Nephron (organoid): ENCODE data around the gene GRAP2.
"Not testable (repeated sequence)": the region's sequence is repeated elsewhere in the genome, so short reads cannot be mapped to it uniquely, and the experiment has no call there.

Experiments
- H3K27ac Mint-ChIP-seq, 3 experiments: 2 replicates each; pipeline ENCODE4 v1.8.0; 2020; ENCODE audit warnings: mixed read lengths in 3 of 3, mild to moderate bottlenecking in 2 of 3, moderate library complexity in 1 of 3
- H3K27me3 Mint-ChIP-seq: 2 replicates; pipeline ENCODE4 v1.8.0; 2021; ENCODE audit warnings: low read depth, mild to moderate bottlenecking, moderate library complexity, mixed read lengths
- H3K36me3 Mint-ChIP-seq: 2 replicates; pipeline ENCODE4 v1.8.0; 2020; ENCODE audit warnings: low read depth, mixed read lengths
- H3K4me1 Mint-ChIP-seq: 2 replicates; pipeline ENCODE4 v1.8.0; 2020; ENCODE audit warnings: mixed read lengths
- H3K4me3 Mint-ChIP-seq, 3 experiments: 2 replicates each; pipeline ENCODE4 v1.8.0; 2020; ENCODE audit warnings: mild to moderate bottlenecking in 3 of 3, mixed read lengths in 3 of 3, moderate library complexity in 2 of 3
- H3K9me3 Mint-ChIP-seq: 2 replicates; pipeline ENCODE4 v1.8.0; 2020; ENCODE audit warnings: mixed read lengths
- CTCF ChIP-seq, 3 experiments: fragments of 200-600 bp; sonication (generic); IDR thresholded peaks; one replicate each; pipeline ENCODE4 v1.5.0; 2021; ENCODE audit warnings: antibody characterized with exemption in 3 of 3; ENCODE audit not compliant: unreplicated experiment in 3 of 3

The GRAP2 gene

GRCh38 chr22:39877079-39877845 is 23.6 kb upstream of the GRAP2 start:
- Mint-ChIP-seq H3K4me1 (no peaks in the 10 kb centered on the region), H3K27ac (no peak overlapping the region), H3K36me3 (no peaks in the 10 kb centered on the region), H3K9me3 (no peaks in the 10 kb centered on the region), H3K27me3 (no peaks in the 10 kb centered on the region), H3K4me3 (no peak overlapping the region)
- TF ChIP-seq CTCF (IDR thresholded peaks at IDR 0.05; ENCODE audit: unreplicated experiment in 3 of 3) = no peak

GRCh38 chr22:39880722-39881121 is 20.2 kb upstream of the GRAP2 start:
- Mint-ChIP-seq H3K4me1 (no peaks in the 10 kb centered on the region), H3K27me3 (no peaks in the 10 kb centered on the region), H3K4me3 (no peak overlapping the region), H3K27ac (no peak overlapping the region), H3K36me3 (no peaks in the 10 kb centered on the region), H3K9me3 (no peaks in the 10 kb centered on the region)
- TF ChIP-seq CTCF (IDR thresholded peaks at IDR 0.05; ENCODE audit: unreplicated experiment in 3 of 3) = no peak

GRCh38 chr22:39883057-39883456 is 17.8 kb upstream of the GRAP2 start:
- Mint-ChIP-seq H3K27me3 (peaks cover 4% of the 10 kb centered on the region), H3K36me3 (no peaks in the 10 kb centered on the region), H3K4me1 (no peaks in the 10 kb centered on the region), H3K9me3 (no peaks in the 10 kb centered on the region), H3K4me3 (no peak overlapping the region), H3K27ac (no peak overlapping the region)
- TF ChIP-seq CTCF (IDR thresholded peaks at IDR 0.05; ENCODE audit: unreplicated experiment in 3 of 3) = no peak

- H3K4me1 Mint-ChIP-seq, H3K27ac Mint-ChIP-seq, H3K36me3 Mint-ChIP-seq, H3K4me3 Mint-ChIP-seq, H3K9me3 Mint-ChIP-seq, H3K27me3 Mint-ChIP-seq: not testable (repeated sequence)
Measured at GRCh38 chr22:39889924-39890323, 11.0 kb upstream of the GRAP2 start.

- no peak within 1 kb of the TSS for H3K4me3 Mint-ChIP-seq
Measured at GRCh38 chr22:39893526-39893925, 7.4 kb upstream of the GRAP2 start, which contains the start of gene ENTHD1. Gene ENTHD1 (minus strand): TSS chr22:39893760. CDS start chr22:39887748, 6,012 bp downstream.

GRCh38 chr22:39894554-39895092 is 6.3 kb upstream of the GRAP2 start:
- H3K27me3 Mint-ChIP-seq = peaks cover 5% of the 10 kb centered on the region
- no peak overlapping the region for H3K4me3 Mint-ChIP-seq

More at GRCh38 chr22:39893526-39893925, 7.4 kb upstream of the GRAP2 start, which contains the start of gene ENTHD1:
- H3K9me3 Mint-ChIP-seq = no peaks in the 10 kb centered on the region
- H3K4me1 Mint-ChIP-seq = no peaks in the 10 kb centered on the region
- TF ChIP-seq CTCF (IDR thresholded peaks at IDR 0.05; ENCODE audit: unreplicated experiment in 3 of 3) = no peak
- H3K36me3 Mint-ChIP-seq = no peaks in the 10 kb centered on the region
- no peak within 1 kb of the TSS for H3K27ac Mint-ChIP-seq
- H3K27me3 Mint-ChIP-seq = peaks cover 5% of the 10 kb centered on the region

More at GRCh38 chr22:39894554-39895092, 6.3 kb upstream of the GRAP2 start:
- TF ChIP-seq CTCF (IDR thresholded peaks at IDR 0.05; ENCODE audit: unreplicated experiment in 3 of 3) = no peak
- no peak overlapping the region for H3K27ac Mint-ChIP-seq
- H3K36me3 Mint-ChIP-seq = no peaks in the 10 kb centered on the region
- H3K4me1 Mint-ChIP-seq = no peaks in the 10 kb centered on the region
- H3K9me3 Mint-ChIP-seq = no peaks in the 10 kb centered on the region
